NCI-H526 (cell line): ENCODE measurements around the gene SNX18.

Source experiments
- DNase-seq, 2 experiments: peaks; one replicate each; lab custom pipeline; 2025; lab: John Stamatoyannopoulos, UW

SNX18 gene

DNA sequence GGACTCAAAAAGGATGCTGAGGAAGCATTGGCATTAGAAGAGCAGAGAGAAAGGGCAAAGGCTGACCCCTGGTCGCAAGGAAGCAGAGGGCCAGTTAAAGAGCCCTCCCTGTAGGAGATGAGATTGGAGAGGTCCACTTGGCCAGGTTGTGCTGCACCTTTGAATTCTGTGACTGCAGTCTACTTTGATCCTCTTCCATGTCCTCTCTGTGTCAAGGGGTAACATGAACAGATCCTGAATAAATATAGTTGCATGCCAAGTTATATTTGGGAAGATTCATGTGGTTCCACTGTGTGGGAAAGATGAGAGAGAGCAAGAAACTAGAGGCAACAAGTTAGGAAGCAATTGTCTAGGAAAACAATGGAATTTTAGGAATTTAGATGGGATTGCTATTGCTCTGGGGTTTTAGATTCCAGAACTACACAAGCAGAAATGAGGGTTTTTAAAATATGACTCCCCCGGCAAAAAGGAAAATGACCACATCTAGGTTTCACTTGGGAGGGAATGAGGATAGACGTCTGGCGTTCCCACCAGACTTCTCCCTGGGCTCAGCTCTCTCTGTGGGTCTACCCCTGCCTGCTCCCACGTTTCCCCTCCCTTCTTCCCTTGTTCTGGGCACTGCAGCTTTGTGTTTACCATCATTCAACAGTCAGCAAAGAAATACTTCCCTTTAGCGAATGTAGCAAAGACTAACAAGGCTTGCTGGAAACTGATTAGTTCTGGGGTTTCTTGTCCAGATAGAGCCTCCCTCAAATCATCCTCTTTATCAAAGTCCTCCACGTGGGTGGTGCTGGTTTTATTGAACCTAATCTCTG, 63.6 kb downstream of the SNX18 start:
- DNase-seq: no peak

DNA sequence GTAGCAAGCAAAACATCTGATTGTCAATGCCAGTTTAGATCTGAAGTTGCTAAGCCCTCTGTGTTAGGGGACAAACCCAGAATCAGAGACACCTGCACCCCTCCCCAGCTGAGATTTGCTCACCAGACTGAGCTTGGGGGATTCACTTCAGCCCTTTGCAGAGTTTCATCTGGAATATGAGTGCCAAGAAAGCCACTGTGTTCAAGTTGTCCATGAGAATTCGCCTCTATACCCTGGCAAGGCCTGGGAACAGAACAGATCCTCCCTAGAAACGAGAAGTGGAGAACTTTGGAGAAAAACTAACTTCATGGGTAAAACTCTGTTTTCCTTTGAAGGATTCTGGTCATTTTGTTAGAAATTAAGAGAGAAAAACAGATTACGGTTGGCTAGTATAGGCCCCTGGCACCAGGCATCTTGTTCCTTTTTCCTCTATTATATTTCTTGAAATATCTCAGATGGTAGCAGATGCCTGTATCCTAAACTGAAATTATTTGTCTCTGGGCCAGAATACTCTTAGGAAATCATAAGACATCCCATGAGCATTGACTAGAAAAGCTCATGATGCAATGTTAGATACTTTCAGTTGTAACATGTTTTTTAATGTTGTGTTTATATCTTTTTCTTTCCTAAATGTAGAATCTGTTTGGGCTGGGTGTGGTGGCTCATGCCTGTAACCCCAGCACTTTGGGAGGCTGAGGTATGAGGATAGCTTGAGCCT, 64.4 kb downstream of the SNX18 start:
- DNase-seq: no peak

DNA sequence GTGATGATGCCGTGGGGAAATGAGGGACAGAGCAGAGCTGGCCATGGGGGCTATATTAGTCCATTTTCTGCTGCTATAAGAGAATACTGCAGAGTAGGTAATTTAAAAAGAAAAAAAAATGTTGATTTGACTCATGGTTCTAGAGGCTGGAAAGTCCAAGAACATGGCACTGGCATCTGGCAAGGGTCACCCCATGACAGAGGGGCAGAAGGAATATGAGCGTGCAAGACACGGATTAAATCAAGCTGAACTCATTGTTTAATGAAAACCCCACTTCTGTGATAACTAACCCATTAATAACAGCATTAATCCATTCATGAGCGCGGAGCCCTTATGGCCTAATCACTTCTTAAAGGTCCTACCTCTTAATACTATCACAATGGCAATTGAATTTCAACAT, 68.8 kb downstream of the SNX18 start:
- no peak for DNase-seq

DNA sequence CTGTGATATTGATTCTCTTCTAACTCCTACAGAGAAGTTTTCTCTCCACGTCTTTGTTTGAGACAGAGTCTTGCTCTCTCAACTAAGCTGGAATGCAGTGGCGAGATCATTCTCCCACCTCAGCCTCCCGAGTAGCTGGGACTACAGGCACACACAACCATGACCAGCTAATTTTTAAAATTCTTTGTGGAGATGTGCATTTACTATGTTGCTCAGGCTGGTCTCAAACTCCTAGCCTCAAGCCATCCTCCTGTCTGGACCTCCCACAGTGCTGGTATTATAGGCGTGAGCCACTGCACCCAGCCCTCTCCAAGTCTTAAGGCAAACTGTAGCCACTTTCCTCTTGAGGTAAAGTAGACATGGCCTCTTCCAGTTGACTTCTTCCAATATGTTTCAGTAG, 72.2 kb downstream of the SNX18 start:
- DNase-seq: no peak

DNA sequence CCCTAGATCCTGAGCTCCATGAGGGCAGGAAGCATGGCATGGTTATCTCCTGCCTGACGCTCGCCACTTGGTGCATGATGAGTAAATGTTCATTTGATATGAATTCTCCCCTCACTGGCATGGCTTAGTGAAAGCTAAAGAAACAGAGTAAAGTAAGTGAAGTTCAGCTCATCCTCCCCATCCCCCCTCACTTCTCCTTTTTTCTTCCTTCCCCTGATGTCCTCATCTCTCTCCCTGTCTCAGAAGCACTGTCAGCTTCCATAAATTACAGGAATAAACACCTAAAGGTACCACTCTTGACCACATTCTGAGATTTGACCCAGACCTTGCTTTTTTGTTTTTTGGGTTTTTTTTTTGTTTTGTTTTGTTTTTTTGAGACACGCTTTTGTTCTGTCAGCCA, 73.3 kb downstream of the SNX18 start:
- no peak for DNase-seq

DNA sequence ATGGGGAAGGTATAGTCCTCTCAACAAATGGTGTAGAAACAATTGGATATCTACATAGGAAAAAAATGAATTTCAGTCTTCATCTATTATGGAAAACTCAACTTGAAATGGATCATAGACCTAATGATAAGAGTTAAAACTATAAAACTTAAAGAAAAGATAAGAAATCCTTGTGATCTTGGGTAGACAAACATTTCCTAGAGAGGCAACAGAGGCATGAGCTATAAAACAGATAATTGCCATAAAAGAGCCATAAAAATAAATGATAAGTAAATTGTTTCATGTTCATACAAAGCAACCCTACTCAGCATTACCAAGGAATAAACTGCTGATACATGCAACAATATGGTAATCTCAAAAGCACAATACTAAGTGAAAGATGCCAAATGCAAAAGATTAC, 76.2 kb downstream of the SNX18 start:
- DNase-seq: no peak

DNA sequence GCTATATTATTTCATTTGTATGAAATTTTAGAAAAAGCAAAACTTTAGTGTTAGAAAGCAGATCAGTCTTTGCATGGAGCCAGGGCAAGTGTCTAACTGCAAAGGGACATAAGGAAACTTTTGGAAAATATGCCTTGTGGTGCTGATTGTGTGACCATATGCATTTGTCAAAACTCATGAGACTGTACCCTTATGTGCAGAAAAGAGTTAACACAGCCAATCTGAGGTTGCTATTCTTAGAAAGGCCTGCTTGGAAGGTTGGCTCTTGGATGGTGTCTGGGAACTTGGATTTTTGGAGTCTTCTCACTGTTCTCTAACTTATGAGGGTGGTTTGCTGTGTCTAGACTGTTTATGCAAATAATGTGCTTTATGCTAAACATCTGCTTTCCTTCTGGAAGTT, 76.6 kb downstream of the SNX18 start:
- no peak for DNase-seq

DNA sequence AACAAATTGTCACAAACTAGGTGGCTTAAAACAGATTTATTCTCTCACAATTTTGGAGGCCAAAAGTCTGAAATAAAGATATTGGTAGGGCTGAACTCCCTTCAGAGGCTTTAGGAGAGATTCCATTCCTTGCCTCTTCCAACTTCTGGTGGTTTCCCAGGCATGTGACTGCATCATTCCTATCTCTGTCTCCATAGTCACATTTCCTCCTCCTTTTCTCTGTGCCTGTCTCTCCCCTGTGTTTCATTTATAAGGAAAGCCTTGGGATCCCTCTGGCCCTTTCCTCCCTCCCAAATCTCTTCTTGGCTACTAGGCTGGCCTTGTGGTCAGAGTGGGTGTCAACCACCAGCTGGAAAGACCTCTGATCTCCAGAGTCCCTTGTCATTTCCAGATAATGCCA, 78.2 kb downstream of the SNX18 start:
- DNase-seq: no peak
